A172 (cell line): ENCODE results near the gene TCP10L. TPM values are rescaled to one million over a fixed set of nuclear protein-coding genes. Genes with fewer than 3 reads are reported as not detected.
"Not testable (repeated sequence)": the region's sequence is repeated elsewhere in the genome, so short reads cannot be mapped to it uniquely, and the experiment has no call there.

Experiments
- DNase-seq: peaks from one replicate; pipeline ENCODE4 v3.0.0-alpha.2; 2015; ENCODE audit warnings: low spot score
- total RNA-seq: library from RNA; depleted of rRNA; stranded (reverse); fragments of >200 nt; shearing (Covaris generic); gene quantifications from 2 replicates; pipeline ENCODE4 v1.2.3, GENCODE V29; 2014; rRNA removed

TCP10L gene
- total RNA-seq: not detected in 2 replicates

- DNase-seq: no peak
Measured at GRCh38 chr21:32585042-32585710, at the start of gene TCP10L. Gene TCP10L (minus strand): TSS chr21:32585523. CDS start chr21:32584304, 1,219 bp downstream.

- DNase-seq: peak; percentile 69
Measured at GRCh38 chr21:32626621-32627196, 41.4 kb upstream of the TCP10L start.

- DNase-seq: not testable (repeated sequence)
Measured at GRCh38 chr21:32618218-32618617, 32.9 kb upstream of the TCP10L start.

GRCh38 chr21:32613436-32614043, 28.2 kb upstream of the TCP10L start:
- no peak for DNase-seq

- DNase-seq: no peak
Measured at GRCh38 chr21:32612999-32613337, 27.6 kb upstream of the TCP10L start.

- DNase-seq: peak; percentile 95
Measured at GRCh38 chr21:32612075-32612998, 27.0 kb upstream of the TCP10L start, which contains the start of gene CFAP298. Gene CFAP298 (minus strand): TSS chr21:32612377. CDS start chr21:32612243, 134 bp downstream.

- DNase-seq: peak; percentile 11
Measured at GRCh38 chr21:32611471-32611997, 26.2 kb upstream of the TCP10L start.

GRCh38 chr21:32610940-32611339, 25.6 kb upstream of the TCP10L start:
- DNase-seq: not testable (repeated sequence)

- no peak for DNase-seq
Measured at GRCh38 chr21:32608851-32609250, 23.5 kb upstream of the TCP10L start.

- no peak for DNase-seq
Measured at GRCh38 chr21:32605469-32605868, 20.1 kb upstream of the TCP10L start.

- no peak for DNase-seq
Measured at GRCh38 chr21:32604464-32604863, 19.1 kb upstream of the TCP10L start.

GRCh38 chr21:32603131-32603530, 17.8 kb upstream of the TCP10L start:
- no peak for DNase-seq

GRCh38 chr21:32602099-32602498, 16.8 kb upstream of the TCP10L start:
- DNase-seq: no peak

- DNase-seq: no peak
Measured at GRCh38 chr21:32599526-32599925, 14.2 kb upstream of the TCP10L start.

GRCh38 chr21:32599091-32599490, 13.8 kb upstream of the TCP10L start:
- DNase-seq: no peak

- peak; percentile 97 for DNase-seq
Measured at GRCh38 chr21:32597205-32597604, 11.9 kb upstream of the TCP10L start.

- no peak for DNase-seq
Measured at GRCh38 chr21:32595431-32595830, 10.1 kb upstream of the TCP10L start.

GRCh38 chr21:32593690-32594089, 8.4 kb upstream of the TCP10L start:
- no peak for DNase-seq

GRCh38 chr21:32592929-32593502, 7.7 kb upstream of the TCP10L start:
- no peak for DNase-seq

- no peak for DNase-seq
Measured at GRCh38 chr21:32590130-32590529, 4.8 kb upstream of the TCP10L start.

GRCh38 chr21:32587651-32588050, 2.3 kb upstream of the TCP10L start:
- DNase-seq: no peak
